ENCODE data around the gene NTNG1. TPM values are rescaled to one million over a fixed set of nuclear protein-coding genes. Genes with fewer than 3 reads are reported as not detected.

Gene NTNG1
- total RNA-seq, 2 donors from 2014 or later: 0.26 to 4.9 TPM

DNA sequence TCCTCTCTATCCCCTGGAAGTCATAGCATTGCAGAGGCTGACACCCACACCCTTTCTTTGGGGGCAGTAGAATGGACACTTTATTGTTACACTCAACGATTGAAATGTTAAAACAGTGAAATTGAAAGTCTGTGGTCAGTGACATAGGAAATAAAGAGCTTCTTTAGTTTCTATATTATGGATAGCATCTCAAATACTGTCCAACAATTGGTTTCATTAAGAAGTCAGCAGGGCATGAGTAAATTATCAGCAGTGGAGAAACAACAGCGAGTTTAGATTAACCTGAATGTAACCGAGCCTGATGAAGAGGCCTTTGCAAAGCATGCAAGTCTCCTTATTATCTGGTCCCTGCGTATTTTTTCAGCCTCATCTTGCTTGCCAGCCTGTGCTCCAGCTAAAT lies 350.7 kb downstream of the NTNG1 start:
- Histone ChIP-seq H3K4me1 (no peaks in the 10 kb centered on the region), H3K27ac (no peak overlapping the region), H3K4me3 (no peak overlapping the region), H3K27me3 (no peaks in the 10 kb centered on the region), H3K36me3 (replicated peaks in 1 of 2; ENCODE audit: insufficient read depth in 1 of 2, low read depth in 2 of 2) (no peaks in the 10 kb centered on the region), H3K9me3 (no peaks in the 10 kb centered on the region)
- no peak for DNase-seq
- ATAC-seq: no peak
- intact Hi-C loops (cut with DNase I): no loop called here
- WGBS, 2 donors: 55 to 56% methylated on average over 4 of the region's 4 CpGs
- TF ChIP-seq POLR2A (IDR thresholded peaks at IDR 0.05): no peak
- TF ChIP-seq, protein P1, sequence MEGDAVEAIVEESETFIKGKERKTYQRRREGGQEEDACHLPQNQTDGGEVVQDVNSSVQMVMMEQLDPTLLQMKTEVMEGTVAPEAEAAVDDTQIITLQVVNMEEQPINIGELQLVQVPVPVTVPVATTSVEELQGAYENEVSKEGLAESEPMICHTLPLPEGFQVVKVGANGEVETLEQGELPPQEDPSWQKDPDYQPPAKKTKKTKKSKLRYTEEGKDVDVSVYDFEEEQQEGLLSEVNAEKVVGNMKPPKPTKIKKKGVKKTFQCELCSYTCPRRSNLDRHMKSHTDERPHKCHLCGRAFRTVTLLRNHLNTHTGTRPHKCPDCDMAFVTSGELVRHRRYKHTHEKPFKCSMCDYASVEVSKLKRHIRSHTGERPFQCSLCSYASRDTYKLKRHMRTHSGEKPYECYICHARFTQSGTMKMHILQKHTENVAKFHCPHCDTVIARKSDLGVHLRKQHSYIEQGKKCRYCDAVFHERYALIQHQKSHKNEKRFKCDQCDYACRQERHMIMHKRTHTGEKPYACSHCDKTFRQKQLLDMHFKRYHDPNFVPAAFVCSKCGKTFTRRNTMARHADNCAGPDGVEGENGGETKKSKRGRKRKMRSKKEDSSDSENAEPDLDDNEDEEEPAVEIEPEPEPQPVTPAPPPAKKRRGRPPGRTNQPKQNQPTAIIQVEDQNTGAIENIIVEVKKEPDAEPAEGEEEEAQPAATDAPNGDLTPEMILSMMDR (IDR thresholded peaks at IDR 0.05): no peak

- WGBS, 2 donors: 71 to 73% methylated on average over 4 of the region's 4 CpGs
- TF ChIP-seq, protein P1 (IDR thresholded peaks at IDR 0.05): no peak
- no peak for TF ChIP-seq POLR2A (IDR thresholded peaks at IDR 0.05)
- no peak for ATAC-seq
- H3K36me3 ChIP-seq (replicated peaks in 1 of 2; ENCODE audit: insufficient read depth in 1 of 2, low read depth in 2 of 2): no peaks in the 10 kb centered on the region
- H3K4me3 ChIP-seq: no peak overlapping the region
- no peak overlapping the region for H3K27ac ChIP-seq
- H3K9me3 ChIP-seq: no peaks in the 10 kb centered on the region
- intact Hi-C loops (cut with DNase I): no loop called here
- DNase-seq: no peak
- no peaks in the 10 kb centered on the region for H3K27me3 ChIP-seq
- H3K4me1 ChIP-seq: no peaks in the 10 kb centered on the region
Measured at GRCh38 chr1:107493111-107493716, 352.4 kb downstream of the NTNG1 start.

DNA sequence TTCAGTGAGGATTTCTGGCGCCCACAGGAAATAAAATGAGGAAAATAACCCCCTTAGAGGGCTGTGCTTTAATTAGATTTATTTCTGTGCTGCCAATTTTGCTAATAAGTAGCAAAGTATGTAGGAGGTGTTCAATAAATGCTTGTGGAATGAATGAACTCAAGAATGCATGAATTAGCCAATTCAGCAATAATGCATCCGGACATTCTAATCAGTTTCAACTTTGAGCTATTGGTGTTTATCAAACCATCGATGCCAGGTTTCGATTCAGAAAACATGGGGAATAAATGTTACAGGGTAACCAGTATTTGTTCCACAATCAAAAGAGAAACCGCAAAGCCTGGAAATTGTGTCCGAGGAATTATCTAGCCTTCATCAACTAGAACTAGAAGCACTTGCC lies 353.2 kb downstream of the NTNG1 start:
- WGBS, 2 donors: 83 to 91% methylated on average over 6 of the region's 6 CpGs
- TF ChIP-seq, protein P1 (IDR thresholded peaks at IDR 0.05): no peak
- no peak for TF ChIP-seq POLR2A (IDR thresholded peaks at IDR 0.05)

GRCh38 chr1:107496002-107496401 lies 355.2 kb downstream of the NTNG1 start:
- Histone ChIP-seq H3K4me3 (no peak overlapping the region), H3K36me3 (replicated peaks in 1 of 2; ENCODE audit: insufficient read depth in 1 of 2, low read depth in 2 of 2) (no peaks in the 10 kb centered on the region), H3K4me1 (no peaks in the 10 kb centered on the region), H3K9me3 (no peaks in the 10 kb centered on the region), H3K27ac (no peak overlapping the region), H3K27me3 (no peaks in the 10 kb centered on the region)
- WGBS, 2 donors: 13 to 15% methylated on average over 1 of the region's 1 CpG
- DNase-seq (no peak), ATAC-seq (no peak)
- intact Hi-C loops (cut with DNase I): no loop called here
- TF ChIP-seq, protein P1 (IDR thresholded peaks at IDR 0.05): no peak
- TF ChIP-seq POLR2A (IDR thresholded peaks at IDR 0.05): no peak

More for the DNA sequence above, 353.2 kb downstream of the NTNG1 start:
- no peaks in the 10 kb centered on the region for H3K27me3 ChIP-seq
- no peaks in the 10 kb centered on the region for H3K9me3 ChIP-seq
- no peak overlapping the region for H3K27ac ChIP-seq
- no peaks in the 10 kb centered on the region for H3K4me1 ChIP-seq
- H3K4me3 ChIP-seq: no peak overlapping the region
- ATAC-seq: no peak
- DNase-seq: no peak
- intact Hi-C loops (cut with DNase I): no loop called here
- no peaks in the 10 kb centered on the region for H3K36me3 ChIP-seq (replicated peaks in 1 of 2; ENCODE audit: insufficient read depth in 1 of 2, low read depth in 2 of 2)

DNA sequence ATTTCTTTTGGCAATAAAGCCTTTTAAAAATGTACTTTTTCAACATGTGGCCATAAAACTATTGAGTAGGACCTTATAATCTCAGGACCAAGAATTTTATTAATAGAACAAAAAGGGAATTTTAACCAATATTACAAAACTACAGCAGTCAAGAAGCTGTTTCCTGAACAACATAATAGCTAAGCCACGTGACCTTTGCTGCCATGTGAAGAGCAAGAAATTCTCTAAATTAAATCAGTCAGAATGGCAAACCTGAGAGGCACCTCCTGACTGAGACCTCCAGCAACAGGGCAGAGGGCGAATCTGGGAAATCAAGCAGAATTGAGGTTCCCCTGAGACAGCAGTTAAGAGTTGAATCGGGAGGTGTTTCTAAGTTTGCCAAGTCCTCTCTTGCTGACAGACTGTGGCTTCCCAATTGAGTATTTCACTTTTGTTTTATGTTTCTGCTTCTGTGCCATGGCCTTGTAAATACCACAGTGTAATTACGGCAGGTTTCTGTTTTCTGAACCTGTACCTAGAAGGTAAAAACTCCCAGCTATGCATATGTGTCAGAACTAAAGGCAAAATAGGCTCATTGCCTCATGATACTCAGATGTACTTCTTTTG lies 358.4 kb downstream of the NTNG1 start:
- no peak for ATAC-seq
- H3K27me3 ChIP-seq: no peaks in the 10 kb centered on the region
- intact Hi-C loops (cut with DNase I): no loop called here
- TF ChIP-seq, protein P1 (IDR thresholded peaks at IDR 0.05): no peak
- TF ChIP-seq POLR2A (IDR thresholded peaks at IDR 0.05): no peak
- DNase-seq: no peak
- H3K4me3 ChIP-seq: no peak overlapping the region
- no peaks in the 10 kb centered on the region for H3K9me3 ChIP-seq
- H3K27ac ChIP-seq: no peak overlapping the region
- H3K4me1 ChIP-seq: no peaks in the 10 kb centered on the region
- H3K36me3 ChIP-seq (replicated peaks in 1 of 2; ENCODE audit: insufficient read depth in 1 of 2, low read depth in 2 of 2): no peaks in the 10 kb centered on the region
- 42 to 52% methylated on average over 4 of the region's 4 CpGs for WGBS, 2 donors
